HCT116 (cell line): ENCODE results near the gene ZNRF2.

ENCODE experiments used
- EGR1 ChIP-seq: IDR thresholded peaks from 2 replicates; pipeline ENCODE4 v1.6.1; 2012; ENCODE audit warnings: low read depth
- POLR2A ChIP-seq: IDR thresholded peaks from 2 replicates; pipeline ENCODE4 v1.7.0; 2011; ENCODE audit warnings: borderline replicate concordance; ENCODE audit not compliant: insufficient read depth, insufficient read length; ENCODE audit errors: extremely low read depth
- RAD21 ChIP-seq: IDR thresholded peaks from 2 replicates; pipeline ENCODE4 v1.6.1; 2012; ENCODE audit warnings: low read depth, mild to moderate bottlenecking
- YY1 ChIP-seq: IDR thresholded peaks from 2 replicates; pipeline ENCODE4 v1.6.1; 2011; ENCODE audit warnings: low read length, low read depth, moderate library complexity, mild to moderate bottlenecking; ENCODE audit not compliant: insufficient replicate concordance; ENCODE audit errors: extremely low read depth
- ZFX ChIP-seq: fragments of 450-650 bp; IDR thresholded peaks from 2 replicates; pipeline ENCODE4 v1.6.1; 2017
- TF ChIP-seq, protein P1 (sequence below), 3 experiments: fragments of 200-600 bp in 1 of 3; sonication (generic) in 1 of 3; IDR thresholded peaks in 2 of 3; conservative IDR thresholded peaks in 1 of 3; 2 replicates each; pipeline ENCODE4 v1.5.1; 2012 to 2017; ENCODE audit warnings: low read depth in 2 of 3, low read length in 2 of 3, antibody characterized with exemption in 1 of 3, borderline replicate concordance in 1 of 3, control low read depth in 1 of 3, mild to moderate bottlenecking in 1 of 3, mixed read lengths in 1 of 3, mixed run types in 1 of 3, moderate library complexity in 1 of 3; ENCODE audit not compliant: insufficient read depth in 1 of 3

DNA sequence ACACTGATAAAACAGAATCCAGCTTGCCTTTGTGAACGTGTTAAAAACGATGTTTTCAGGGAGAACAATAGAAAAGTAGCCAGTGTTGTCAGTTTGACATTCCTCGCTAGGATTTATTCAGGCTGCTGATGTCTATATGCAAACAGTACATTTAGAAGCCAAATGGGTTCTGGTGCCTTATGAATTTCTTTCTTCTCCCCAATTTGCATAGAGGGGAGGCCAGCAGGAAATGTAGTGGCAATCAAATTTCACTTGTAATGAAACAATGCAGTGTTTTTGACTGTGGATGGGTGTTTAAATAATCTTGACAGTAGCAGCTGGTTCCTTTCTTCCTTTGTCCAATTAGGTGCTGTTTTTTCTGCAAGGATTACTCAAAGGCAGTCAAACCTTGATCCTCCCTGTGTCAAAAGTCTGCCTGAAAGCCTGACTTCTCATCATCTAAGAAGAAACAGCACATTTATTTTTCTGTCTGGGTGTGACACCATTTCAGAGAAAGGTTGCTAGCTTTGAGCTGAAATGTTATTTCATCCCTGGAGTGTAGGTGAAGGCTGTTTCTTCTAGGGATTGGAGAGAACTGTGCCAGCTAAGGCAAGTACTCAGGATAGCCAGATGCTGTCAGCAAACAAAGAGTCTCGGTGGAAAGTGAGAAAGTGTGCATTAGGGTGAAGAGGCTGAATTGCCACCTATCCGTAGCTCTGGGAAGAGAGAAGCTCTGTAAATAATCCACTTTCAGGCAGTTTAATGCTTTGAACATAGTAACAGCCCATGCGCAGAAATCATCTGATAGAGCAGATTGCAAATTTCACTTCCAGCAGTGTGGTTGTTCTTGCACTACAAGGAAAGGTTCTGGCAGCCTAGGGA is 36.6 kb upstream of the ZNRF2 start:
- TF ChIP-seq, protein P1, sequence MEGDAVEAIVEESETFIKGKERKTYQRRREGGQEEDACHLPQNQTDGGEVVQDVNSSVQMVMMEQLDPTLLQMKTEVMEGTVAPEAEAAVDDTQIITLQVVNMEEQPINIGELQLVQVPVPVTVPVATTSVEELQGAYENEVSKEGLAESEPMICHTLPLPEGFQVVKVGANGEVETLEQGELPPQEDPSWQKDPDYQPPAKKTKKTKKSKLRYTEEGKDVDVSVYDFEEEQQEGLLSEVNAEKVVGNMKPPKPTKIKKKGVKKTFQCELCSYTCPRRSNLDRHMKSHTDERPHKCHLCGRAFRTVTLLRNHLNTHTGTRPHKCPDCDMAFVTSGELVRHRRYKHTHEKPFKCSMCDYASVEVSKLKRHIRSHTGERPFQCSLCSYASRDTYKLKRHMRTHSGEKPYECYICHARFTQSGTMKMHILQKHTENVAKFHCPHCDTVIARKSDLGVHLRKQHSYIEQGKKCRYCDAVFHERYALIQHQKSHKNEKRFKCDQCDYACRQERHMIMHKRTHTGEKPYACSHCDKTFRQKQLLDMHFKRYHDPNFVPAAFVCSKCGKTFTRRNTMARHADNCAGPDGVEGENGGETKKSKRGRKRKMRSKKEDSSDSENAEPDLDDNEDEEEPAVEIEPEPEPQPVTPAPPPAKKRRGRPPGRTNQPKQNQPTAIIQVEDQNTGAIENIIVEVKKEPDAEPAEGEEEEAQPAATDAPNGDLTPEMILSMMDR (IDR thresholded peaks at IDR 0.05 in 2 of 3, conservative IDR thresholded peaks at IDR 0.05 in 1 of 3; ENCODE audit: borderline replicate concordance in 1 of 3, insufficient read depth in 1 of 3, low read depth in 2 of 3, low read length in 2 of 3): no peak
- TF ChIP-seq POLR2A (no peak), ZFX (no peak), YY1 (no peak), EGR1 (no peak), RAD21 (no peak)
